H1 (cell line): ENCODE results near the gene STX16. TPM values are rescaled to one million over a fixed set of nuclear protein-coding genes. Genes with fewer than 3 reads are reported as not detected.

Source experiments
- CEBPB ChIP-seq: IDR thresholded peaks from 2 replicates; pipeline ENCODE4 v1.6.1; 2012; ENCODE audit warnings: low read depth, low read length
- CHD7 ChIP-seq: fragments of 300-600 bp; sonication (generic); IDR thresholded peaks from 2 replicates; pipeline ENCODE4 v1.7.1; 2012; ENCODE audit warnings: low read length, moderate library complexity, mild to moderate bottlenecking, inconsistent platforms; ENCODE audit not compliant: insufficient replicate concordance
- RAD21 ChIP-seq, 2 experiments: IDR thresholded peaks in 1 of 2; conservative IDR thresholded peaks in 1 of 2; 2 replicates each; pipeline ENCODE4 v1.6.1; 2011; ENCODE audit warnings: low read depth in 2 of 2, low read length in 2 of 2, improper control_type of control experiment in 1 of 2, inconsistent platforms in 1 of 2, mild to moderate bottlenecking in 1 of 2, moderate library complexity in 1 of 2
- polyA plus RNA-seq, 7 experiments: library from polyadenylated mRNA; depleted of rRNA in 3 of 7; stranded (reverse) in 5 of 7; unstranded in 2 of 7; fragments of >200 nt in 5 of 7; fragments of 200-250 nt in 2 of 7; gene quantifications; 1 replicate in 5 of 7; 2 replicates in 1 of 7; 4 replicates in 1 of 7; pipeline versions ENCODE4 v1.2.1 to v1.2.3, GENCODE V29; 2011 to 2013; ENCODE audit warnings: missing spikeins in 2 of 7, mixed read lengths in 2 of 7
- total RNA-seq: library from RNA; stranded (reverse); fragmentation: NEBNext Ultra II Directional; extraction: Animal tissue kit (Norgen Biotek cat#: 25700); gene quantifications from 2 replicates; pipeline ENCODE4 v1.2.1, GENCODE V29; 2021

Gene STX16
- total and polyA plus RNA-seq, 2 of the 8 experiments (the other 6 are each of a cell fraction or from before 2014, with no cell fraction given), result 45.2 to 61.6 TPM

- no peak for TF ChIP-seq CHD7
- TF ChIP-seq RAD21 (IDR thresholded peaks at IDR 0.05 in 1 of 2, conservative IDR thresholded peaks at IDR 0.05 in 1 of 2; ENCODE audit: low read depth in 2 of 2, low read length in 2 of 2), result no peak
- TF ChIP-seq CEBPB, result no peak
Observed at GRCh38 chr20:58610071-58610800, 40.8 kb upstream of the STX16 start (continued).
